ENCODE results near the gene PHLPP1. TPM values are rescaled to one million over a fixed set of nuclear protein-coding genes. Genes with fewer than 3 reads are reported as not detected.

Gene PHLPP1
- total RNA-seq, 1 experiment from 2014 or later, result 14.1 TPM

GRCh38 chr18:63005306-63005705, 290.0 kb downstream of the PHLPP1 start:
- Histone ChIP-seq H3K4me2 (ENCODE audit: low read length) (no peak overlapping the region), H4K20me1 (ENCODE audit: low read length) (no peaks in the 10 kb centered on the region), H3F3A (ENCODE audit: low read length, unreplicated experiment) (no peaks in the 10 kb centered on the region), H3K79me2 (ENCODE audit: low read length) (no peaks in the 10 kb centered on the region), H3K4me3 (ENCODE audit: low read length) (no peak overlapping the region), H3K9ac (ENCODE audit: low read length) (no peak overlapping the region), H3K9me2 (replicated peaks; ENCODE audit: low read length) (no peaks in the 10 kb centered on the region), H3K4me1 (ENCODE audit: insufficient read depth, low read length) (no peaks in the 10 kb centered on the region), H3K9me3 (ENCODE audit: low read length) (no peaks in the 10 kb centered on the region), H3K27ac (ENCODE audit: low read length) (no peak overlapping the region), H3K36me3 (ENCODE audit: low read depth, low read length) (no peaks in the 10 kb centered on the region), H2AFZ (ENCODE audit: low read length) (no peak overlapping the region), H3K27me3 (ENCODE audit: low read length) (peaks cover 11% of the 10 kb centered on the region)
- ATAC-seq (no peak), DNase-seq (no peak)
- POLR2A ChIA-PET (ENCODE audit: unreplicated experiment), result no interaction called here
- CTCF ChIA-PET, result no interaction called here
- TF ChIP-seq CTCF (conservative IDR thresholded peaks at IDR 0.05; ENCODE audit: low read depth, low read length), result no peak
- no peak for TF ChIP-seq EZH2phosphoT487 (IDR thresholded peaks at IDR 0.05; ENCODE audit: borderline replicate concordance, low read length)
- no peak for TF ChIP-seq EZH2 (IDR thresholded peaks at IDR 0.05; ENCODE audit: low read length, unreplicated experiment)
- no TSS peak for BruUV-seq (replicated peaks)
- intact Hi-C loops (cut with micrococcal nuclease), result no loop called here

- TF ChIP-seq CTCF (conservative IDR thresholded peaks at IDR 0.05; ENCODE audit: low read depth, low read length), result no peak
- no peak for TF ChIP-seq EZH2 (IDR thresholded peaks at IDR 0.05; ENCODE audit: low read length, unreplicated experiment)
- no peak for TF ChIP-seq EZH2phosphoT487 (IDR thresholded peaks at IDR 0.05; ENCODE audit: borderline replicate concordance, low read length)
- Histone ChIP-seq H3K27ac (ENCODE audit: low read length) (no peak overlapping the region), H3K4me2 (ENCODE audit: low read length) (no peak overlapping the region), H3K4me1 (ENCODE audit: insufficient read depth, low read length) (no peaks in the 10 kb centered on the region), H3K27me3 (ENCODE audit: low read length) (peaks cover 28% of the 10 kb centered on the region), H3K9me3 (ENCODE audit: low read length) (no peaks in the 10 kb centered on the region), H3K36me3 (ENCODE audit: low read depth, low read length) (no peaks in the 10 kb centered on the region), H2AFZ (ENCODE audit: low read length) (no peak overlapping the region), H3K9ac (ENCODE audit: low read length) (no peak overlapping the region), H4K20me1 (ENCODE audit: low read length) (no peaks in the 10 kb centered on the region), H3K9me2 (replicated peaks; ENCODE audit: low read length) (no peaks in the 10 kb centered on the region), H3F3A (ENCODE audit: low read length, unreplicated experiment) (no peaks in the 10 kb centered on the region), H3K79me2 (ENCODE audit: low read length) (no peaks in the 10 kb centered on the region), H3K4me3 (ENCODE audit: low read length) (no peak overlapping the region)
- DNase-seq, result no peak
- CTCF ChIA-PET, result interaction anchor here (0.6 kb wide), 1 partner anchor 42 kb away, joined by 4 read pairs; no protein-coding TSS in a partner anchor
- no peak for ATAC-seq
- intact Hi-C loops (cut with micrococcal nuclease), result no loop called here
- no TSS peak for BruUV-seq (replicated peaks)
- POLR2A ChIA-PET (ENCODE audit: unreplicated experiment), result no interaction called here
These were observed 291.9 kb downstream of the PHLPP1 start for GRCh38 chr18:63007231-63007630.

GRCh38 chr18:63016270-63016669, 300.9 kb downstream of the PHLPP1 start:
- H3K27ac ChIP-seq (ENCODE audit: low read length), result no peak overlapping the region
- no peaks in the 10 kb centered on the region for H3K9me2 ChIP-seq (replicated peaks; ENCODE audit: low read length)
- H3K79me2 ChIP-seq (ENCODE audit: low read length), result no peaks in the 10 kb centered on the region
- ChIA-PET CTCF (interaction anchor here (0.6 to 2.1 kb wide), 5 partner anchors 16 to 490 kb away, joined by 3 to 8 read pairs (median 8); no protein-coding TSS in a partner anchor), POLR2A (ENCODE audit: unreplicated experiment) (interaction anchor here (0.7 kb wide), 1 partner anchor 194 kb away, joined by 3 read pairs; no protein-coding TSS in a partner anchor)
- H2AFZ ChIP-seq (ENCODE audit: low read length), result no peak overlapping the region
- no peak overlapping the region for H3K4me3 ChIP-seq (ENCODE audit: low read length)
- TF ChIP-seq EZH2 (IDR thresholded peaks at IDR 0.05; ENCODE audit: low read length, unreplicated experiment) (no peak), EZH2phosphoT487 (IDR thresholded peaks at IDR 0.05; ENCODE audit: borderline replicate concordance, low read length) (no peak), CTCF (conservative IDR thresholded peaks at IDR 0.05; ENCODE audit: low read depth, low read length) (peak; percentile 80)
- ATAC-seq (peak; percentile 64; the same call in 1 of the 2 replicates), DNase-seq (peak; percentile 67)
- H3K4me1 ChIP-seq (ENCODE audit: insufficient read depth, low read length), result no peaks in the 10 kb centered on the region
- H4K20me1 ChIP-seq (ENCODE audit: low read length), result no peaks in the 10 kb centered on the region
- BruUV-seq (replicated peaks), result no TSS peak
- H3K9me3 ChIP-seq (ENCODE audit: low read length), result no peaks in the 10 kb centered on the region
- no peaks in the 10 kb centered on the region for H3F3A ChIP-seq (ENCODE audit: low read length, unreplicated experiment)
- H3K36me3 ChIP-seq (ENCODE audit: low read depth, low read length), result no peaks in the 10 kb centered on the region
- no peak overlapping the region for H3K9ac ChIP-seq (ENCODE audit: low read length)
- intact Hi-C loops (cut with micrococcal nuclease), result loop anchor here (1.0 to 10.0 kb wide), 6 partner anchors 56 to 829 kb away; no protein-coding TSS in a partner anchor
- no peak overlapping the region for H3K4me2 ChIP-seq (ENCODE audit: low read length)
- peaks cover 74% of the 10 kb centered on the region for H3K27me3 ChIP-seq (ENCODE audit: low read length)

All from PC-3 (cell line).